Parathyroid adenoma (tissue), 2 donors: ENCODE data around the gene RELL2.

Experiments used
- H2AFZ ChIP-seq: fragments of 300-600 bp; sonication (generic); one replicate; pipeline ENCODE4 v1.7.0; 2017; ENCODE audit warnings: antibody characterized with exemption, mild to moderate bottlenecking
- H3K27ac ChIP-seq: fragments of 300-600 bp; sonication (generic); one replicate; pipeline ENCODE4 v1.7.0; 2017
- H3K27me3 ChIP-seq: fragments of 300-600 bp; sonication (generic); one replicate; pipeline ENCODE4 v1.7.0; 2017; ENCODE audit warnings: low read length; ENCODE audit not compliant: control insufficient read depth, insufficient read depth
- H3K36me3 ChIP-seq: fragments of 300-600 bp; sonication (generic); one replicate; pipeline ENCODE4 v1.7.0; 2017; ENCODE audit warnings: low read length; ENCODE audit not compliant: control insufficient read depth, insufficient read depth
- H3K4me1 ChIP-seq: fragments of 300-600 bp; sonication (generic); one replicate; pipeline ENCODE4 v1.7.0; 2017; ENCODE audit warnings: control low read depth
- H3K4me2 ChIP-seq: fragments of 300-600 bp; sonication (generic); one replicate; pipeline ENCODE4 v1.7.0; 2017; ENCODE audit warnings: low read length
- H3K4me3 ChIP-seq: fragments of 300-600 bp; sonication (generic); one replicate; pipeline ENCODE4 v1.7.0; 2017; ENCODE audit warnings: low read depth, low read length
- H3K79me2 ChIP-seq: fragments of 300-600 bp; sonication (generic); one replicate; pipeline ENCODE4 v1.7.0; 2017; ENCODE audit warnings: control low read depth
- H3K9ac ChIP-seq: fragments of 300-600 bp; sonication (generic); one replicate; pipeline ENCODE4 v1.7.0; 2017; ENCODE audit warnings: mild to moderate bottlenecking
- H3K9me3 ChIP-seq: fragments of 300-600 bp; sonication (generic); one replicate; pipeline ENCODE4 v1.7.0; 2017; ENCODE audit warnings: low read length; ENCODE audit not compliant: control insufficient read depth
- TF ChIP-seq, protein P1 (sequence below): fragments of 300-600 bp; sonication (generic); IDR thresholded peaks from one replicate; pipeline ENCODE4 v1.7.0; 2017; ENCODE audit warnings: antibody characterized with exemption, mild to moderate bottlenecking
- donor health status: primary hyperparathyroidism.

RELL2 gene

DNA sequence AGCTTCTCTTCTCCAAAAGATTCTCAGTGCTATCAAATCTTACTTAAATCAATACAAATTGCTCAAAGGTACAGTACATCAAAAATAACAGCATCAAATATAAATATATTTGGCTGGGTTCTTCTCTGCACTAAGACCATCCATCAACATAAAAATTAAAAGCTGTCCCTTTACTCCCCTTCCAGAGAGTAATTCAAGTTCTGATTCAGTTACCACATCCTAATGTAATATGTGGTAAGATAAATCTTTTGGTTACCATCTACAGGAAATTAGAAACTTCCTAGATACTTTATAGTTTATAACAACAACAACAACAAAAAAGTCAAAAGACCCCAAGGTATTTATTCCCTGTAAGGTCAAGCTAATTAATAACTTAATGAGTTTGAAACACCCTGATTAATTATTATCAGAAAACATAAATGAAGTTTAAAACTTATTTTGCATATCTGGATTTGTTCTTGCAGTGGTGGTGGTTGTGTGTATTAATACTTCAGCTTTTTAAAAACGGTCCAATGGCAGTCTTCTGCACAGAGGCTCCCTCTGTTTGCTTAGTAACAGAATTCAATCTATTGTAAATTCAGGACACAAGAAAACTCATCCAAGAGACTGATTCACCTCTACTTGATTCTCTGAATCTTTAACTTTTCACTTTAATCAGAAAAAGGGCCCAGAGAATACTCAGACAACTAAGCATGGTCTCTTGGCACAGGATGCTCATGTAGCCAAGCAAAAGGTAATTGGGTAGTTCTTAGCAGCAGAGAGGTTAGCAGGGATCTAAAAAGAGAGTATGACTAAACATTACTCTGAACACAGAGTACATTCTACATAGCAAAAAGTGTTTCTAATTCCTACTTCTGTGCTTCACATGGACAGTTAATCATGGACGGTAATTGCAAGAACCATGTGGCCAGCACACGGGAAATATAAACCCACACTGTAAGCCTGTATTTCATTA lies 38.1 kb upstream of the RELL2 start:
- no peaks in the 10 kb centered on the region for H3K4me1 ChIP-seq
- H3K27ac ChIP-seq: no peak overlapping the region
- H3K4me3 ChIP-seq: no peak overlapping the region
- no peaks in the 10 kb centered on the region for H3K9me3 ChIP-seq
- no peaks in the 10 kb centered on the region for H3K27me3 ChIP-seq
- peaks cover 37% of the 10 kb centered on the region for H3K79me2 ChIP-seq
- TF ChIP-seq, protein P1, sequence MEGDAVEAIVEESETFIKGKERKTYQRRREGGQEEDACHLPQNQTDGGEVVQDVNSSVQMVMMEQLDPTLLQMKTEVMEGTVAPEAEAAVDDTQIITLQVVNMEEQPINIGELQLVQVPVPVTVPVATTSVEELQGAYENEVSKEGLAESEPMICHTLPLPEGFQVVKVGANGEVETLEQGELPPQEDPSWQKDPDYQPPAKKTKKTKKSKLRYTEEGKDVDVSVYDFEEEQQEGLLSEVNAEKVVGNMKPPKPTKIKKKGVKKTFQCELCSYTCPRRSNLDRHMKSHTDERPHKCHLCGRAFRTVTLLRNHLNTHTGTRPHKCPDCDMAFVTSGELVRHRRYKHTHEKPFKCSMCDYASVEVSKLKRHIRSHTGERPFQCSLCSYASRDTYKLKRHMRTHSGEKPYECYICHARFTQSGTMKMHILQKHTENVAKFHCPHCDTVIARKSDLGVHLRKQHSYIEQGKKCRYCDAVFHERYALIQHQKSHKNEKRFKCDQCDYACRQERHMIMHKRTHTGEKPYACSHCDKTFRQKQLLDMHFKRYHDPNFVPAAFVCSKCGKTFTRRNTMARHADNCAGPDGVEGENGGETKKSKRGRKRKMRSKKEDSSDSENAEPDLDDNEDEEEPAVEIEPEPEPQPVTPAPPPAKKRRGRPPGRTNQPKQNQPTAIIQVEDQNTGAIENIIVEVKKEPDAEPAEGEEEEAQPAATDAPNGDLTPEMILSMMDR: no peak
- H2AFZ ChIP-seq: no peak overlapping the region
- no peaks in the 10 kb centered on the region for H3K36me3 ChIP-seq
- no peak overlapping the region for H3K9ac ChIP-seq
- H3K4me2 ChIP-seq: no peak overlapping the region

DNA sequence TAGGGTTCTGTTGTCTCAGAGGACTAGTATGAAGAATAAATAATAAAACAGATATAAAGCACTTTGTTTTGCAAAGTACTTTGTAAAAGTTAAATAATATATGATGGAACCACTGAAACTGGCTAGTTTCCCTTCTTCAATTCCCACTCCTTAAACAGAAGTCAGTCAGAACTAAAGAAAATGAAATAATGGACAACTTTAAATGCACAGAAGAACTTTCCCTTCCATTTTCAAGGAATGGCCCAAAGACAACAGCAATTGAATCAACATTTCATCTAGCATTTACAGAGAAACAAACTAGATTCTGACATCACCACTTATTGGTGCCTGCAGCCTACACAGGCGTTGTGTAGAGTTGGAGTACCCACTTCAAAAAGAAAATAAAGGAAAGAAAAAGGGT lies 34.2 kb upstream of the RELL2 start:
- Histone ChIP-seq H3K4me3 (no peak overlapping the region), H2AFZ (no peak overlapping the region), H3K79me2 (peaks cover 41% of the 10 kb centered on the region), H3K36me3 (no peaks in the 10 kb centered on the region), H3K4me1 (no peaks in the 10 kb centered on the region), H3K27me3 (no peaks in the 10 kb centered on the region), H3K4me2 (no peak overlapping the region), H3K9me3 (no peaks in the 10 kb centered on the region), H3K9ac (no peak overlapping the region), H3K27ac (no peak overlapping the region)
- TF ChIP-seq, protein P1: no peak

DNA sequence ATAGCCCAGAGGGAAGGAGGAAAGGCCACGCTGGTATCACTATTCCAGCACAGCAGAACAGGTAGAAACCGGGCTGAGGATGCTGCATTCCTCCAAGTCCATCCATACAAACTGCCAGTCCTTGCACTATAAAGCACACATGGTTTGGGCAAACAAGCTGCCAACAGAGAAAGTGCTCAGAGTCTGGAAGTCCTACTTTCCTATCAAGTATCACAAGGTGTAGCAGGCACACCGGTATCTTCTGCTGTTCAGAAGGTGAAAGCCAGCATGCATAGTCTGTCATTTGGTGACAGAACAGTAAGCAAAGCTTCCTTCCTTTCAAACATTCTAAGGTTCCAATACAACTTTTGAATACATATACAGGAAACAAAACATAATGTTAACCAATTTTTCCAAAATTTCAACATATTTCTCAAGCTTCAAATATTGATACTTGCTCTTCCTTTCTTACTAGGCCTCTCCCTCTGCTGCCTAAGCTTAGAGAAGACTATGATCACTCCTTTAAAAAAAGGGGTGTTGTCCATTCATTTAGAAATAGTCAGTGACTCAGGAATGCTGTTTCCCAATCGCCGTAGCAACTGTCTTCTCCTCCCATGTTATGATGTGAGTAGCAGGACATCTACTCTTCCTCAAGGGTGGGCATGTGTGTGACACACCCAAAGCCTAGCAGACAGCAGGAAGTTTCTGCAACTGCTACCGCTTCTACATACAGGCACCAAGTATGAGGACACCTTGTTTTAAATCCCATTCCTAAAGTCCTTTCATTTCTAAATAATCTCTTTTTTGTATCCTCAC lies 32.7 kb upstream of the RELL2 start:
- no peaks in the 10 kb centered on the region for H3K27me3 ChIP-seq
- H2AFZ ChIP-seq: no peak overlapping the region
- TF ChIP-seq, protein P1: no peak
- peak overlapping the region; percentile 46 for H3K27ac ChIP-seq
- no peaks in the 10 kb centered on the region for H3K4me1 ChIP-seq
- H3K36me3 ChIP-seq: no peaks in the 10 kb centered on the region
- no peak overlapping the region for H3K4me3 ChIP-seq
- H3K9me3 ChIP-seq: no peaks in the 10 kb centered on the region
- H3K4me2 ChIP-seq: no peak overlapping the region
- no peak overlapping the region for H3K9ac ChIP-seq
- peaks cover 43% of the 10 kb centered on the region for H3K79me2 ChIP-seq

DNA sequence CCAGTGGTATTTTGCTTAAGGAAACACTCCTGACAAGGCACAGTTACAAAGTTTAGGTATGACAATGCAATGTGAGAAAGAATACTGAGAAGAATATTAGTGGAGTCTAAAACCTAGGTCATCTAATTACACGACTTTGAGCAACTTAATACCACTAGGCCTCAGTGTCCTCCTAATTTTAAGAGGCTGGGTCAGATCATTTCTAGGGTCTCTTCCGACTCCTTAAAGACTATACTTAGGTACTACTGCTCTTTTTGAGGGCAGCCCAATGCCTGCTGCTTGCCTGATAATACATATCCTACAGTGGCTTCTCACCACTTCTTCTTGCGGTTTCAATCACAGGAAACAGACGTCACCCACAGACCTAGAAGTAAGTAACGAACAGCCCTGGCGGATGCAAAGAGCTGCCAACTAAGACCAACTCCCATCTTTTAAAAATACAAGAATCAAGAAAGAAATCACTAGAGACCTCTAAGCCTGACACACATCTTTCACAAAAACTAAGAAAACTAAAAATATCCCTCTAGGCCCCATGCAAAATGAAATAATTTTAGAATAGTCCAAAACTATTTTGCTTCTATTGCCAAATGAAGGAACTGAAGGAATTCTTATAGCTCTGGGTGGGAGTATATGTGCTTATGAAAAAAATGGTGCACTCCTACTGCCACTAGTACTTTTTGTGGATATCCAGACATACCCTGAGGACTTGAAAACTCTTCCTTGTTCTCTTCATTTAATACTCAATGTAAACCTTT lies 31.1 kb upstream of the RELL2 start:
- no peaks in the 10 kb centered on the region for H3K4me1 ChIP-seq
- no peak overlapping the region for H3K4me3 ChIP-seq
- H3K9me3 ChIP-seq: no peaks in the 10 kb centered on the region
- no peak overlapping the region for H2AFZ ChIP-seq
- H3K79me2 ChIP-seq: peaks cover 48% of the 10 kb centered on the region
- no peaks in the 10 kb centered on the region for H3K36me3 ChIP-seq
- H3K9ac ChIP-seq: no peak overlapping the region
- H3K4me2 ChIP-seq: no peak overlapping the region
- TF ChIP-seq, protein P1: no peak
- peak overlapping the region; percentile 20 for H3K27ac ChIP-seq
- no peaks in the 10 kb centered on the region for H3K27me3 ChIP-seq
